ENCODE measurements around the gene MINDY4.
A peak's percentile ranks its signal among the peaks of the same experiment; 100 is the strongest.

MINDY4 gene

DNA sequence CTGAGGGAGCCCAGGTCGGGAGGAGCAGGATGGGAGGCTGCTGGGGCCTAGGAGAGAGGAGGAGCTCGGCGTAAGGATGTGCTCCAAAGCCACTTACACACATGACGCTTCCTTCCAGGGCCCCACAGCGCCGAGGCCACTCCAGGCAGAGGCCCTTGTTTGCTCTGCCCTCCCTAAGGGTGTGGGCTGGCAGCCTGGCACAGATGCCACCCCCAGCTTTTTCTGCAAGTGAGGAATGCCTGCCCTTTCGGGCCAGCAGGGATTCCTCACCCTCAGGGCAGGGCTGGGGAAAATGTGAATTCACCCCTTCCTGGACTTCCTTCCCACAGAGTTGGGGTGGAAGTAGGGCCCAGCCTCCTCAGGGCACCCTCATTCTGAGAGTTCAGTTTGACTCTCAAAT, 134.8 kb downstream of the MINDY4 start:
- peak in 1 of 3 experiments; percentile 6 for DNase-seq

DNA sequence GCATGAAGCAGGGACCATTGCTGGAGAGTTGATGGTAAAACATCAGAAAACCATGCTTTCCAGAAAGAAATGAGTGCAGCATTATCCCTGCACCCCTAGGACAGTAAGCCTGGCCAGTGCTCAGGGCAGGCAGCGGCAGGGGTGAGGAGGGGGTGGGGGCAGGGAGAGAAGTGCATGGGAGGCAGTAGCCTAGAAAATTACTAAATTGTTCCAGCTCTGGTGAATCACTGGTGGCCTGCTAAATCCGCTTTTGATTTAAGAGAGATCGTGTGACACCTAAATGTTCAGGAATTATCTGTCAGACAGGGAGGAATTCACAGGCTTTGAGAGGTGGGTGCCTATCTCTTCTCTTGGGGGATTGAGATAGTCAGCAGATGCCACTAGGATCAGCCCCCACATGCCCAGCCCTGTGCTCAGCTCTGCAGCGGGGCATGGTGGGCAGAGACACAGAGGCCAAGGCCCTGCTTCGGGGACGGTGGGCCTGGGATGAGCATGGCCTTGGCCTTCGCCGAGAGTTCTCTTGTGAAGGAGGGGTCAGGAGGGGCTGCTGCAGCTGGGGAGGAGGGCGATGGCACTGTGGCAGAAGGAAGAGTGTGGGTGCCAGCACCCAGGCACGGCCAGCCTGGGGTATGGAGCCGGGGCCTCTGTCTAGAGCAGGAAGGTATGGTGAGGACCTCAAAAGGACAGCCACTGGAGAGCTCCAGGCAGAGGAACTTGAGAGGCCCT, 135.5 kb downstream of the MINDY4 start:
- no peak for DNase-seq

- no peak for DNase-seq
Observed at GRCh38 chr7:30907527-30908267, 136.5 kb downstream of the MINDY4 start.

GRCh38 chr7:30908681-30909080, 137.5 kb downstream of the MINDY4 start:
- no peak for DNase-seq

DNA sequence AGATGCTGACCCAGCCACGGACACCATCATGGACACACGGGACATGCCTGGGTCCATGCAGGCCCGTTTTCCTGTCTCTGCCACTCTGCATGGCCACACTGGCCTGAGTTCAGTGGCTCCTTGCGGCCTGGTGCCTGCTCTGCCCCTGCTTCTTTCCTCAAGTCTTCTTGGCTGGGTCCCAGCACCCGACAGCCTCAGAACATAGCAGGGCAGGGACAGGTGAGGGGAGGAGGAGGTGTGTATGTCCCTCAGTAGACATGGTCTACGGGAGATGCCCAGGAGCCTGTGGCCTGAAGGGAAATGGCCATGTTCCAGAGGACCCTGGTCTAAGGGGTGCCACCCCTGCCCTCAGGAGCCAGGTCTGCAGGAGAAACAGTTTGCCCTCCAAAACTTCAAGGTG, 138.2 kb downstream of the MINDY4 start:
- DNase-seq, result no peak

DNA sequence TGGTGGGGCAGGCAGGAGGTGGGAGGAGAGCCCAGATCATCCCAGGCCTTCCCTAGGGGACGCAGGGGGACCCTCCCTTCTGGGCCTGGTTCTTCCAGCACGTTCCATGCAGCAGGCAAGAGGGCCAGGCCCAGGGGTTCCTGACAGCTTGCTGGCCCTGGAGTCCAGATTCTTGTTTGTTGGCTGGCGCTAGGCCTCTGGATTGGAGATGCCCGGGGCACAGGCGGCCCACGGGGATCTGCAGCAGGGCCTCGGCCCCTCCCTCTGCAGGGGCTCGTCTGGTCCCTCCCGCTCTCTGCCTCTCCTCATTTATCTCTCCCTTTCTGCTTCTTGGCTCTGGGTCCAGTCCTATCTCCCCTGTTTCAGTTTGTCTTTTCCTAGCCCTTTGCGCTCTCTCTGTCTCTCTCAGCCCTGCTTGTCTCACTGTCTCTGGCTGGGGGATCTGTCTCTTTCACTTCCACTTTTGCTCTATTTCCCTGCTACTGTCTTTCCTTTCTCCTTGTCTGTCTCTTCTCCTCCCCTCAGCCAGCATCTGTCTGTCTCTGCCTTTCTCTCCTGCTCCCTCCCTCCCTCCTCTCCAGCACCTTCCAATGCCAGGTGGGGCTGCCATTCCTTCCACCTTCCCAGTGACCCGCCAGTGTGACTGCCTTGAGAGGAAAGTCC, 139.3 kb downstream of the MINDY4 start:
- no peak for DNase-seq

DNA sequence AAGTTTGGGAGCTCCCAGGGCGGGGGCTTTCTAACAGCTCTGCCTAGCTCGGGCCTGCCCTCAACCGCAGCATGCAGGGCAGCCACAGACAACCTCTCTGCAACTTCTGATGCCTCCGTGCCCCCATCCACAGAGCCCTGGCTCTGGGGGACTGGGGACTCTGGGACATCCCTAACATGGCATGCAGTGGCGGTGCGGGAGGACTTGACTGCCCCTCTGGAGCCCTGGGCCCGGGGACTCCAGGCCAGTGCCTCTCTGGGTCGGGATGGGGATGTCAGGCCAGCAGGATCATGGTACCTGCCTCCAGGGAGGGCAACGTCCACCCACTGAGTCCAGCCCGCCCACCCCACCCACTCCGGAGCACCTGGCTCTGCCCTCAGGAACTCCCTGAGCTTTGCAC, 139.9 kb downstream of the MINDY4 start:
- no peak for DNase-seq

DNA sequence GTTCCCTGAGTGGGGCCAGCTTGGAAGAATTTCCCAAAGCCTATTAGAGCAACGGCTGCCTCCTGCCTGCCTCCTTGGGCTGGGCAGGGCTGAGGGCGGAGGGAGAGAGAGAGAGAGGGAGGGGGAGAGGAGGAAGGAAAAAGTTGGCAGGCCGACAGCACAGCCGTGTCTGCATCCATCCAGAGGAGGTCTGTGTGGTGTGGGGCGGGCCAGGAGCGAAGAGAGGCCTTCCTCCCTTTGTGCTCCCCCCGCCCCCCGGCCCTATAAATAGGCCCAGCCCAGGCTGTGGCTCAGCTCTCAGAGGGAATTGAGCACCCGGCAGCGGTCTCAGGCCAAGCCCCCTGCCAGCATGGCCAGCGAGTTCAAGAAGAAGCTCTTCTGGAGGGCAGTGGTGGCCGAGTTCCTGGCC, 140.3 kb downstream of the MINDY4 start, which contains the start of gene AQP1:
AQP1 (plus strand) TSS at position 293 of the 409 bp plus-strand sequence; CDS start at position 350, 57 bp downstream.
- DNase-seq, result no peak

DNA sequence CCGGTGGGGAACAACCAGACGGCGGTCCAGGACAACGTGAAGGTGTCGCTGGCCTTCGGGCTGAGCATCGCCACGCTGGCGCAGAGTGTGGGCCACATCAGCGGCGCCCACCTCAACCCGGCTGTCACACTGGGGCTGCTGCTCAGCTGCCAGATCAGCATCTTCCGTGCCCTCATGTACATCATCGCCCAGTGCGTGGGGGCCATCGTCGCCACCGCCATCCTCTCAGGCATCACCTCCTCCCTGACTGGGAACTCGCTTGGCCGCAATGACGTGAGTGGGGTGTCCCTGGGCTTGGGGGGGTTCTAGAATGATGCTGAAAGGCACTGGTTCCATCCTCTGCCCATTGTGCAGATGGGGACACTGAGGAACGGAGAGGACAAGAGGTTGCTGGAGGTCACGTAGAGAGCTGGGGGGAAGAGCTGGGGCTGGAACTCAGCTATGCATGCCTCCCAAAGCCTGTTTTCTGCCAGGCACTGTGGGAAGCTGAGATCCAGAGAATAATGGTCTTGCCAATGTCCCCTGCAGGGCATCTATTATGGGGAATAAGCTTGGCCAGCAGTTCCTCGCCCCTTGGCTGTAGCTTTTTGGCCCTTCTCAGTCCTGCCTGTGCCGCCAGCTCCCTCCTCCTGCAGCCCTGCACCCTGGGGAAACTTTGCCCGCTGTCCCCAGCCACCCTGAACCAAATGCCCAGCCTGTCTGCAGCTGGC, 141.0 kb downstream of the MINDY4 start:
- DNase-seq, result no peak

DNA sequence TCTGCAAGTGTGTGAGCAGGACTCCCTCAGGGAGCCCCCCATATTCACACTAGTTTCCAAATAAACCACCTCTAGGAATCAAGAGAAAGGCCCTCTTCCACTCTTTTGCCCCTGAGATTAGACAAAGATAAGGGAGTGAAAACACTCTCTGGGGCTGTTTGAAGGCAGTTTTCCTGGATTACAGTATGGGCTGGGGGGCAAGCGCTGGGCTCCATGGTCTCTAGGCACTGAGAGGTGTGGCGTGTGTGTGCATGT, 141.4 kb downstream of the MINDY4 start:
- no peak for DNase-seq

DNA sequence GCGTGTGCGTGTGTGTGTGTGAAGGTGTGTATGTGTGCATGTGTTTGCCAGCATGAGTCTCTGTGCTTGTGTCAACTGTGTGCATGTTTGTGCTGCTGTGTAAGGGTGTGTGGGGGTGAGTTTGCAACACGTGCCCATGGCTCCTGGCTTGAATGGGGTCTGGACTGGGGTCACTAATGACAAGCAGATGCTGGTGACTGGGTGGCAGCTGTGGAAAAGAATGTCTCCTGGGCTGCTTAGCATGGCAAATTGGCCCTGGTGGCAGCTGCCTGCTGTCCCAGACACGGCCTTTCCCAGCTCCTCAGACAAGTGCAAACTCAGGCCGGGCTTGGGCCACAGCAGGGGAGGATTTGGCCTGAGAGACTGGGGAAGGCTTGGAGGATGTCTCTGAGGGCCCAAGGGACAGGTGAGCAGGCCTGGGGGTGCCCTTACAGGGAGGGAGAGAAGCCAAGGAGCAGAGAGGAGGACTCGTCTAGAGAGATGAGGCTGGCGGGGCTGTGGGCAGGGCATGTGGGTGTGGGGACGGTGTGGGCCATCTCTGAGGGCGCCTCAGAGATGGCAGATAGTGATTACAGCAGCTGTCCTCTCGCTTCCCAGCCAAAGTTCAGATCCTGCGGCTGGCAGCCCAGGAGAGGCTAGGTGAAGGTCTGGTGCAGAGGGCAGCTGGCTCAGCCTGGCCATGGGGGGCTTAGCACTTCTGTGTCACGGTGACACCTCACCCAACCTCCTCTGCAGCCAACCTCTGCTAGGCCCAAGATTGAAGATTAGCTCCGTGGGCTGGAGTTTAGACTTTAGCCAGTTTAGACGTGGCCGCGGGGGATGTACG, 142.0 kb downstream of the MINDY4 start:
- peak in 1 of 3 experiments; percentile 6 for DNase-seq

GRCh38 chr7:30913821-30914515, 142.8 kb downstream of the MINDY4 start:
- DNase-seq, result no peak

GRCh38 chr7:30914596-30914995, 143.4 kb downstream of the MINDY4 start:
- no peak for DNase-seq

GRCh38 chr7:30915005-30915601, 143.9 kb downstream of the MINDY4 start:
- DNase-seq, result no peak

GRCh38 chr7:30915751-30916150, 144.5 kb downstream of the MINDY4 start:
- no peak for DNase-seq

GRCh38 chr7:30916255-30916654, 145.0 kb downstream of the MINDY4 start:
- no peak for DNase-seq

- DNase-seq, result no peak
Observed at GRCh38 chr7:30916767-30917166, 145.6 kb downstream of the MINDY4 start.

DNA sequence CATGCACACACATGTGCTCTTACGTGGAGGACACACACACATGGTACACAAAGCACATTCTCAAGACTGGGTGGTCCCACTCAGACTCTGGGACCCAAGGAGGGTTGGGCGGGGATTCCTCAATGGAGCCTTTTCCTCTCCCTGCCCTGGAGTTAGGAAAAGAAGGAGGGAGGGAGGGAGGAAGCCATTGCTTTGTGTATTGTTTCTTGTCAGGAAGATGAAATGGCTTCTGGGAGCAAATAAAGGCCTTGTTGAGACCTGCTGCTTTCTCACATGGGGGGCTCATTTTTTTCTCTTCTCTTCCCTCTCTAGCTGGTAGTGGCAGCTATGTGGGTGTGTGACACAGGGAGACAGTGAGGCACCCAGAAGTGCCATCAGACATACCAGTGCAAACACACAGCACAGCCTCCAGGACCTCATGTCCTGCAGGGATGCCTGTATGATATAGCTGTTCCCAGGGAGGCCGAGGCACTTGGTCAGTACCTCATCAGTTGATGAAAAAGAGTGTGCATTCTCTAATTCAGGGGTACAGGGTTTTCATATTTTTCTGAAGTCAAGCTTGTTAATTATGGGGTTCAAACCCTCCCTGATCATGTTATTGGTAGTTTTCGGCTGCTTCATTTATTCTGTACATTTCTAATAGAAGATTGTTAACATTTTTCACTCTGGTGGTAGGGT, 146.1 kb downstream of the MINDY4 start:
- no peak for DNase-seq

DNA sequence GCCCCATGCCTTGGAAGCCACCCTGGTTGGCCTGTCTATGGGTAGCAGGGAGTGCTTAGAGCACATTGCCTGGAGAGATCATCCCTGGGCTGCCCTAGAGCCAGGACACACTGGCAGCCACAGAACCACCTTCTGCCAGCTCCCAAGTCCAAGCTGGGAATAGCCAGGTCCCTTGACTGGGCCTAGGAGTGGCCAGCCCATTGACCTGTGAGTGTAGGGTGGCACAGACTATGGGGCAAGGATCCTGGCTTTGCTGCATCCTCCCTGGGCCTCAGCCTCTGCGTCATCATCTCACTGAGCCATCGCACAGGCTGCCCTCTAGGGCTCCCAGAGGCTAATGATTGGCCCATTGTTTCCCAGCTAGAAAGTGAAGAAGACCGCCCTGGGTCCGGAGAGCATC, 147.5 kb downstream of the MINDY4 start:
- no peak for DNase-seq

DNA sequence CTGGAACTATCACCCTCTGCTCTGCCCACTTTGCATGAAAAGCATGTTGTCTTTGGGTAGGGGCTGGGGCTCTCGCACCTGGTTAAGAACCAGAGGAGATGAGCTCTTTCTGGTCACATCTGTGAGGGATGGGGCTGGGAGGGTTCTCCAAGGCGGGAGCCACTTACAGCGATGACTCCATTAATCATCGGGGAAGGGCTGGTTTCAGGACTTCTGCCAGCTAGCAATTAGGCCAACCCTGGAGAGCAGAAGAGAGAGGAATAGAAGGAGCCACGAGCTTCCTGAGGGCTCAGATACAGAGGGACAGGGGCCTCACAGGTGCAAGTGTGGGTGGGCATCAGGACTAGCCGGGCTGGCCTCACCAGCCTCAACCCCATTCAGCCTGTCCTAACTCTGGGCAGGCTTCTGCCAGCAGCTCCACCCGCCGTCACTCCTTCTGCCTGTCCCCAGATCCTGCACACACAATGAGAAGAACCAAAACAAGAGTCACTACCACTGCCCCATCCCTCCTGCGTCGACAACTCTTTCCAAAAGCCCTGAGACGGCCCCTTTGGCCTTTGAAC, 148.9 kb downstream of the MINDY4 start:
- peak; percentile 43 to 80 (median 74) for DNase-seq

Data from NCI-H1417 (cell line).